ENCODE data around the gene TNRC6A.
"Not testable (repeated sequence)": the region's sequence is repeated elsewhere in the genome, so short reads cannot be mapped to it uniquely, and the experiment has no call there.

TNRC6A gene

GRCh38 chr16:24826817-24827566 is 97.5 kb downstream of the TNRC6A start:
- Histone ChIP-seq H3K4me1 (ENCODE audit: control insufficient read depth, insufficient read depth, low read length) (peaks cover 3% of the 10 kb centered on the region), H3K27ac (ENCODE audit: low read depth, low read length) (no peak overlapping the region), H3K4me3 (ENCODE audit: low read length) (no peak overlapping the region), H3K36me3 (ENCODE audit: control insufficient read depth, insufficient read depth, low read length) (peaks cover 22% of the 10 kb centered on the region), H3K27me3 (ENCODE audit: control insufficient read depth, insufficient read depth, low read length) (no peaks in the 10 kb centered on the region), H3K9ac (ENCODE audit: low read length) (no peak overlapping the region)

GRCh38 chr16:24829153-24829552 is 99.7 kb downstream of the TNRC6A start:
- Histone ChIP-seq H3K4me1 (ENCODE audit: control insufficient read depth, insufficient read depth, low read length) (no peaks in the 10 kb centered on the region), H3K27ac (ENCODE audit: low read depth, low read length) (no peak overlapping the region), H3K9ac (ENCODE audit: low read length) (no peak overlapping the region), H3K36me3 (ENCODE audit: control insufficient read depth, insufficient read depth, low read length) (peaks cover 10% of the 10 kb centered on the region), H3K4me3 (ENCODE audit: low read length) (no peak overlapping the region), H3K27me3 (ENCODE audit: control insufficient read depth, insufficient read depth, low read length) (no peaks in the 10 kb centered on the region)

GRCh38 chr16:24833352-24833751 is 103.9 kb downstream of the TNRC6A start:
- Histone ChIP-seq H3K27ac (ENCODE audit: low read depth, low read length) (no peak overlapping the region), H3K27me3 (ENCODE audit: control insufficient read depth, insufficient read depth, low read length) (no peaks in the 10 kb centered on the region), H3K9ac (ENCODE audit: low read length) (no peak overlapping the region), H3K4me3 (ENCODE audit: low read length) (no peak overlapping the region), H3K36me3 (ENCODE audit: control insufficient read depth, insufficient read depth, low read length) (peaks cover 3% of the 10 kb centered on the region), H3K4me1 (ENCODE audit: control insufficient read depth, insufficient read depth, low read length) (no peaks in the 10 kb centered on the region)

GRCh38 chr16:24834459-24835335 is 105.2 kb downstream of the TNRC6A start:
- Histone ChIP-seq H3K36me3 (ENCODE audit: control insufficient read depth, insufficient read depth, low read length) (no peaks in the 10 kb centered on the region), H3K27ac (ENCODE audit: low read depth, low read length) (no peak overlapping the region), H3K4me1 (ENCODE audit: control insufficient read depth, insufficient read depth, low read length) (no peaks in the 10 kb centered on the region), H3K9ac (ENCODE audit: low read length) (no peak overlapping the region), H3K27me3 (ENCODE audit: control insufficient read depth, insufficient read depth, low read length) (no peaks in the 10 kb centered on the region), H3K4me3 (ENCODE audit: low read length) (no peak overlapping the region)

DNA sequence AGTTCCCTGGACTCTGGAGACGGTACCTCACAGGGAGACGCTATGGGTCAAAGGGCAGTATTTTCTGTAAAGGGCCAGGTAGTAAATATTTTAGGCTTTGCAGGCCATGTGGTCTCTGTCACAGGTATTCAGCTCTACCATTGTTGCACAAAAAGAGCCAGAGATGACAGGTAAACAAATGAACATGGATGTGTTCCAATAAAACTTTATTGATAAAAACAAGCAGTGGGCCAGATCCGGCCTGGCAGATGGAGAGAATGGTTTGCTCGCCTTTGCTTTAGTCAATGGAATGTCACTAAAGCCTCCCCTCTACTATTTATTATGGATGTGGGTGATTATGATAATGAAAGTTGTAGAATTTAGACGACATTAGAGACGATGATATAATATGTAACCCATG is 107.4 kb downstream of the TNRC6A start:
- Histone ChIP-seq H3K4me1 (ENCODE audit: control insufficient read depth, insufficient read depth, low read length) (no peaks in the 10 kb centered on the region), H3K27ac (ENCODE audit: low read depth, low read length) (no peak overlapping the region), H3K36me3 (ENCODE audit: control insufficient read depth, insufficient read depth, low read length) (no peaks in the 10 kb centered on the region), H3K27me3 (ENCODE audit: control insufficient read depth, insufficient read depth, low read length) (no peaks in the 10 kb centered on the region), H3K4me3 (ENCODE audit: low read length) (no peak overlapping the region), H3K9ac (ENCODE audit: low read length) (no peak overlapping the region)

GRCh38 chr16:24837969-24838368 is 108.5 kb downstream of the TNRC6A start:
- Histone ChIP-seq H3K27ac (ENCODE audit: low read depth, low read length) (no peak overlapping the region), H3K9ac (ENCODE audit: low read length) (no peak overlapping the region), H3K36me3 (ENCODE audit: control insufficient read depth, insufficient read depth, low read length) (no peaks in the 10 kb centered on the region), H3K27me3 (ENCODE audit: control insufficient read depth, insufficient read depth, low read length) (no peaks in the 10 kb centered on the region), H3K4me1 (ENCODE audit: control insufficient read depth, insufficient read depth, low read length) (no peaks in the 10 kb centered on the region), H3K4me3 (ENCODE audit: low read length) (no peak overlapping the region)

GRCh38 chr16:24838554-24839266 is 109.3 kb downstream of the TNRC6A start:
- no peak overlapping the region for H3K27ac ChIP-seq (ENCODE audit: low read depth, low read length)

GRCh38 chr16:24839347-24839972 is 110.0 kb downstream of the TNRC6A start:
- Histone ChIP-seq H3K36me3 (ENCODE audit: control insufficient read depth, insufficient read depth, low read length) (no peaks in the 10 kb centered on the region), H3K27me3 (ENCODE audit: control insufficient read depth, insufficient read depth, low read length) (no peaks in the 10 kb centered on the region), H3K9ac (ENCODE audit: low read length) (no peak overlapping the region), H3K4me3 (ENCODE audit: low read length) (no peak overlapping the region), H3K27ac (ENCODE audit: low read depth, low read length) (no peak overlapping the region), H3K4me1 (ENCODE audit: control insufficient read depth, insufficient read depth, low read length) (no peaks in the 10 kb centered on the region)

More at GRCh38 chr16:24838554-24839266, 109.3 kb downstream of the TNRC6A start:
- Histone ChIP-seq H3K4me3 (ENCODE audit: low read length) (no peak overlapping the region), H3K36me3 (ENCODE audit: control insufficient read depth, insufficient read depth, low read length) (no peaks in the 10 kb centered on the region), H3K9ac (ENCODE audit: low read length) (no peak overlapping the region), H3K4me1 (ENCODE audit: control insufficient read depth, insufficient read depth, low read length) (no peaks in the 10 kb centered on the region), H3K27me3 (ENCODE audit: control insufficient read depth, insufficient read depth, low read length) (no peaks in the 10 kb centered on the region)

- no peaks in the 10 kb centered on the region for H3K27me3 ChIP-seq (ENCODE audit: control insufficient read depth, insufficient read depth, low read length)
- no peaks in the 10 kb centered on the region for H3K36me3 ChIP-seq (ENCODE audit: control insufficient read depth, insufficient read depth, low read length)
- no peak overlapping the region for H3K4me3 ChIP-seq (ENCODE audit: low read length)
- no peaks in the 10 kb centered on the region for H3K4me1 ChIP-seq (ENCODE audit: control insufficient read depth, insufficient read depth, low read length)
- no peak overlapping the region for H3K27ac ChIP-seq (ENCODE audit: low read depth, low read length)
- H3K9ac ChIP-seq (ENCODE audit: low read length): no peak overlapping the region
These were observed 111.8 kb downstream of the TNRC6A start for GRCh38 chr16:24841291-24841690.

- Histone ChIP-seq H3K27ac (ENCODE audit: low read depth, low read length) (no peak overlapping the region), H3K4me3 (ENCODE audit: low read length) (no peak overlapping the region), H3K9ac (ENCODE audit: low read length) (no peak overlapping the region), H3K36me3 (ENCODE audit: control insufficient read depth, insufficient read depth, low read length) (no peaks in the 10 kb centered on the region), H3K27me3 (ENCODE audit: control insufficient read depth, insufficient read depth, low read length) (no peaks in the 10 kb centered on the region), H3K4me1 (ENCODE audit: control insufficient read depth, insufficient read depth, low read length) (no peaks in the 10 kb centered on the region)
These were observed 114.9 kb downstream of the TNRC6A start for GRCh38 chr16:24844101-24845030.

DNA sequence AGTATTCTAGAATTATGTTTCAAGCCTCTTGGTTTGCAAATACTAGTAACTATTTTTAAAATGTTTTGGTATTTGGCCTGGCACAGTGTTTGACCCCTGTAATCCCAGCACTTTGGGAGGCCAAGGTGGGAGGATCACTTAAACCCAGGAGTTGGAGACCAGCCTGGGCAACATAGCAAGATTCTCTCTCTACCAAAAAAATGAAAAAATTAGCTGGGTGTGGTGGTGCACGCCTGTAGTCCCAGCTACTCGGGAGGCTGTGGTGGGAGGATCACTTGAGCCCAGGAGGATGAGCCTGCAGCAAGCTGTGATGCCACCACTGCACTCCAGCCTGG is 115.5 kb downstream of the TNRC6A start:
- not testable (repeated sequence) for H3K27ac ChIP-seq (ENCODE audit: low read depth, low read length); H3K4me3 ChIP-seq (ENCODE audit: low read length); H3K4me1 ChIP-seq (ENCODE audit: control insufficient read depth, insufficient read depth, low read length); H3K9ac ChIP-seq (ENCODE audit: low read length); H3K27me3 ChIP-seq (ENCODE audit: control insufficient read depth, insufficient read depth, low read length); H3K36me3 ChIP-seq (ENCODE audit: control insufficient read depth, insufficient read depth, low read length)

Measured in rectal smooth muscle tissue (tissue), 1 donor.